Upper lobe of right lung (tissue), 1 donor: ENCODE results near the gene CYP20A1. TPM values are rescaled to one million over a fixed set of nuclear protein-coding genes. Genes with fewer than 3 reads are reported as not detected.
"Not testable (repeated sequence)": the region's sequence is repeated elsewhere in the genome, so short reads cannot be mapped to it uniquely, and the experiment has no call there.

Experiments
- ATAC-seq: fragments of 200-7000 bp; cut with Tn5 transposase; one replicate; pipeline ENCODE4 v1.9.1; 2020; ENCODE audit warnings: mild to moderate bottlenecking, moderate library complexity
- DNase-seq: peaks from one replicate; pipeline ENCODE4 v3.0.0-alpha.2; 2020
- H3K27ac ChIP-seq: fragments of 200-600 bp; one replicate; pipeline ENCODE4 v1.8.0; 2022
- H3K27me3 ChIP-seq: fragments of 200-600 bp; one replicate; pipeline ENCODE4 v1.8.0; 2022; ENCODE audit warnings: mild to moderate bottlenecking
- H3K36me3 ChIP-seq: fragments of 200-600 bp; one replicate; pipeline ENCODE4 v1.8.0; 2022
- H3K4me1 ChIP-seq: fragments of 200-600 bp; one replicate; pipeline ENCODE4 v1.8.0; 2022
- H3K4me3 ChIP-seq: fragments of 200-600 bp; one replicate; pipeline ENCODE4 v1.8.0; 2022; ENCODE audit warnings: mild to moderate bottlenecking
- H3K9me3 ChIP-seq: fragments of 200-600 bp; one replicate; pipeline ENCODE4 v1.8.0; 2022
- CTCF ChIP-seq: fragments of 200-600 bp; IDR thresholded peaks from one replicate; pipeline ENCODE4 v1.8.0; 2022; ENCODE audit warnings: antibody characterized with exemption
- intact Hi-C: fragments of 100-400 bp; cut with DNase I; formaldehyde crosslinking; loops from one replicate; pipeline ENCODE4 v1.11.0; 2022
- total RNA-seq: library from RNA; stranded (reverse); fragmentation: NEBNext Ultra II Directional; extraction: Animal tissue kit (Norgen Biotek cat#: 25700); gene quantifications from one replicate; pipeline ENCODE4 v1.2.1, GENCODE V29; 2021
- donor health status: DM: no; HTN: yes; CAD: no; lungs with severe emphysema.

CYP20A1 gene
- total RNA-seq, 1 donor from 2014 or later, result 35.0 TPM

GRCh38 chr2:203240491-203240890 lies 1.7 kb downstream of the CYP20A1 start:
- Histone ChIP-seq H3K4me1 (peaks cover 12% of the 10 kb centered on the region), H3K9me3 (no peaks in the 10 kb centered on the region), H3K4me3 (peak overlapping the region; percentile 82), H3K27ac (no peak overlapping the region), H3K27me3 (no peaks in the 10 kb centered on the region), H3K36me3 (peaks cover 21% of the 10 kb centered on the region)
- no peak for TF ChIP-seq CTCF
- ATAC-seq (no peak), DNase-seq (no peak)
- intact Hi-C loops, result no loop called here

GRCh38 chr2:203242518-203242917 lies 3.7 kb downstream of the CYP20A1 start:
- no peaks in the 10 kb centered on the region for H3K9me3 ChIP-seq
- H3K27ac ChIP-seq, result no peak overlapping the region
- no peak for TF ChIP-seq CTCF
- no peaks in the 10 kb centered on the region for H3K27me3 ChIP-seq
- intact Hi-C loops, result no loop called here
- no peak for DNase-seq
- peaks cover 12% of the 10 kb centered on the region for H3K4me1 ChIP-seq
- H3K36me3 ChIP-seq, result peaks cover 41% of the 10 kb centered on the region
- H3K4me3 ChIP-seq, result no peak overlapping the region
- no peak for ATAC-seq

GRCh38 chr2:203246646-203247045 lies 7.8 kb downstream of the CYP20A1 start:
- DNase-seq (no peak), ATAC-seq (no peak)
- no peaks in the 10 kb centered on the region for H3K27me3 ChIP-seq
- H3K9me3 ChIP-seq, result no peaks in the 10 kb centered on the region
- H3K27ac ChIP-seq, result no peak overlapping the region
- peaks cover 79% of the 10 kb centered on the region for H3K36me3 ChIP-seq
- no peak overlapping the region for H3K4me3 ChIP-seq
- intact Hi-C loops, result no loop called here
- no peak for TF ChIP-seq CTCF
- no peaks in the 10 kb centered on the region for H3K4me1 ChIP-seq

- H3K9me3 ChIP-seq, result no peaks in the 10 kb centered on the region
- intact Hi-C loops, result no loop called here
- H3K27ac ChIP-seq, result no peak overlapping the region
- ATAC-seq (no peak), DNase-seq (no peak)
- H3K36me3 ChIP-seq, result peaks cover 76% of the 10 kb centered on the region
- H3K4me3 ChIP-seq, result no peak overlapping the region
- no peak for TF ChIP-seq CTCF
- H3K4me1 ChIP-seq, result no peaks in the 10 kb centered on the region
- no peaks in the 10 kb centered on the region for H3K27me3 ChIP-seq
Observed at GRCh38 chr2:203252818-203253217, 14.0 kb downstream of the CYP20A1 start.

GRCh38 chr2:203253422-203254095 lies 14.7 kb downstream of the CYP20A1 start:
- H3K4me1 ChIP-seq, DNase-seq, intact Hi-C loops, H3K4me3 ChIP-seq, H3K9me3 ChIP-seq, ATAC-seq, H3K27me3 ChIP-seq, H3K27ac ChIP-seq: not testable (repeated sequence)
- peaks cover 76% of the 10 kb centered on the region for H3K36me3 ChIP-seq

- DNase-seq (no peak), ATAC-seq (no peak)
- no peak for TF ChIP-seq CTCF
- intact Hi-C loops, result no loop called here
- Histone ChIP-seq H3K27ac (no peak overlapping the region), H3K4me1 (no peaks in the 10 kb centered on the region), H3K4me3 (no peak overlapping the region), H3K9me3 (no peaks in the 10 kb centered on the region), H3K27me3 (no peaks in the 10 kb centered on the region), H3K36me3 (peaks cover 68% of the 10 kb centered on the region)
Observed at GRCh38 chr2:203261326-203262159, 22.7 kb downstream of the CYP20A1 start.
